Panc1 (cell line): Measurements from ENCODE around the gene LUC7L2.

Source experiments
- POLR2AphosphoS5 ChIP-seq: IDR thresholded peaks from 2 replicates; pipeline ENCODE4 v1.6.1; 2012; ENCODE audit warnings: mild to moderate bottlenecking, low read depth, low read length, moderate library complexity
- REST ChIP-seq, 2 experiments: IDR thresholded peaks; 2 replicates each; pipeline ENCODE4 v1.6.1; 2011 to 2012; ENCODE audit warnings: low read depth in 2 of 2, control low read depth in 1 of 2, low read length in 1 of 2, mild to moderate bottlenecking in 1 of 2, moderate library complexity in 1 of 2; ENCODE audit not compliant: insufficient read depth in 1 of 2
- SIN3A ChIP-seq: IDR thresholded peaks from 2 replicates; pipeline ENCODE4 v1.6.1; 2012; ENCODE audit warnings: low read depth, mild to moderate bottlenecking, low read length, moderate library complexity, borderline replicate concordance; ENCODE audit not compliant: insufficient read depth
- TF ChIP-seq, protein P1 (sequence below): fragments of 450-650 bp; IDR thresholded peaks from 2 replicates; pipeline ENCODE4 v1.5.1; 2017; ENCODE audit warnings: mild to moderate bottlenecking

DNA sequence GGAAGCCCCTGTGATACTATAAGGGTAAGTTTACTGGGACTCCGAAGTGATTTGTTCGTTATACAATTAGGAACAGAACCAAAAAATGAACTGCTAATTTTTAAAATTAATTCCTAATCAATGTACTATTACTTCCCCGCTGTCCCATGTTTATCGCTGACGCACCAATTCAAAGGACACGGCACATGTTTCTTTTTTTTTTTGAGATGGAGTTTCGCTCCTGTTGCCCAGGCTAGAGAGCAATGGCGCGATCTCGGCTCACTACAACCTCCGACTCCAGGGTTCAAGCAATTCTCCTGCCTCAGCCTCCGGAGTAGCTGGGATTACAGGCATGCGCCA lies 20.0 kb upstream of the LUC7L2 start:
- TF ChIP-seq, protein P1, sequence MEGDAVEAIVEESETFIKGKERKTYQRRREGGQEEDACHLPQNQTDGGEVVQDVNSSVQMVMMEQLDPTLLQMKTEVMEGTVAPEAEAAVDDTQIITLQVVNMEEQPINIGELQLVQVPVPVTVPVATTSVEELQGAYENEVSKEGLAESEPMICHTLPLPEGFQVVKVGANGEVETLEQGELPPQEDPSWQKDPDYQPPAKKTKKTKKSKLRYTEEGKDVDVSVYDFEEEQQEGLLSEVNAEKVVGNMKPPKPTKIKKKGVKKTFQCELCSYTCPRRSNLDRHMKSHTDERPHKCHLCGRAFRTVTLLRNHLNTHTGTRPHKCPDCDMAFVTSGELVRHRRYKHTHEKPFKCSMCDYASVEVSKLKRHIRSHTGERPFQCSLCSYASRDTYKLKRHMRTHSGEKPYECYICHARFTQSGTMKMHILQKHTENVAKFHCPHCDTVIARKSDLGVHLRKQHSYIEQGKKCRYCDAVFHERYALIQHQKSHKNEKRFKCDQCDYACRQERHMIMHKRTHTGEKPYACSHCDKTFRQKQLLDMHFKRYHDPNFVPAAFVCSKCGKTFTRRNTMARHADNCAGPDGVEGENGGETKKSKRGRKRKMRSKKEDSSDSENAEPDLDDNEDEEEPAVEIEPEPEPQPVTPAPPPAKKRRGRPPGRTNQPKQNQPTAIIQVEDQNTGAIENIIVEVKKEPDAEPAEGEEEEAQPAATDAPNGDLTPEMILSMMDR, result no peak
- TF ChIP-seq POLR2AphosphoS5 (no peak), REST (IDR thresholded peaks at IDR 0.05; ENCODE audit: insufficient read depth in 1 of 2, low read depth in 2 of 2, low read length in 1 of 2) (no peak), SIN3A (no peak)
